ENCODE results near the gene P2RX4.
"Not testable (repeated sequence)": the region's sequence is repeated elsewhere in the genome, so short reads cannot be mapped to it uniquely, and the experiment has no call there.

P2RX4 gene

DNA sequence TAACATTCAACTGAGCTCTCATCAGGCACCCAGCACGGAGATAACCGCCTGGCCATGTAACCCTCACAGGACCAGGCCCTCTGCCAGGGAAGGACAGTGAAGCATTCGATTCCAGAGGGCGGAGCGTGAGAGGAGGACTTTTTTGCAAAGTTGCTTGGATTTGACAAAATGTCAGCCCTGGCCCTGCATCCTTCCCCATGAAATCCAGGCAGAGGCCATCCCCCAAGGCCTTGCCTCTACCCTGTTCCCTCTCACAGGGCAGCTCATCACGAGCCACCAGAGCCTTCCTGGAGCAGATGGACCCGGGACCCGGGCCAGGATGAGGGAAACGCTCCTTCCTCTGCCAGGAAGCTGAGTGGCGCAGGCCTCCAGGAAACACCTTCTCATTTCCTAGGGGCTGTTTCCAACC lies 69.6 kb downstream of the P2RX4 start:
- FAIRE-seq, result no peak

DNA sequence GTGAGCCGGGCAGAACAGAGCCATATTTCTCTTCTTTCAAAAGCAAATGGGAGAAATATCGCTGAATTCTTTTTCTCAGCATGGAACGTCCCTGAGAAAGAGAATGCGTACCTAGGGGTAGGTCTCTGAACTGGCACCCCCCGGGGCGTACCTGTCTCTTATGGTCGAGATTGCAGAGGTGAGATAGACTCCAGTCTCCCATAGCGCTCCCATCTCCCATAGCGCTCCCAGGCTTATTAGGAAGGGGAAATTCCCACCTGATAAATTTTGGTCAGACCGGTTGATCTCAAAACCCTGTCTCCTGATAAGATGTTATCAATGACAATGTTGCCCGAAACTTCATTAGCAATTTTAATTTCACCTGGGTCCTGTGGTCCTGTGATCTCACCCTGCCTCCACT lies 70.6 kb downstream of the P2RX4 start:
- not testable (repeated sequence) for FAIRE-seq

DNA sequence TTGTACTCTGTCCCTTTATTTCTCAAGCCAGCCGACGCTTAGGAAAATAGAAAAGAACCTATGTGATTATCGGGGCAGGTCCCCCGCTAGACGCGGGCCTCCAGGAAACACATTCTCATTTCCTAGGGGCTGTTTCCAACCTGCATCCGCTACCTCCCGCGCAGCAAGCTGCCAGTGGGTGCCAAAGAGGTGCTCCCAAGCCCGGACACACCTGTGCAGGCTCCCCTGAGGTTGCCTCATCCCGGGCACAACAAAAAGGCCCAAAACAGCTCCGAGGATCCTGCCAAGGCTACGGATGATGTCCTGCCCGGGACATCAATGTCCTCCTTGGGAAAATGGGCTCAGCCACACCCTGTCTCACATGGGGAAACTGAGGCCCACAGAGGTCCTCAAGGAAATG lies 71.2 kb downstream of the P2RX4 start:
- not testable (repeated sequence) for FAIRE-seq

DNA sequence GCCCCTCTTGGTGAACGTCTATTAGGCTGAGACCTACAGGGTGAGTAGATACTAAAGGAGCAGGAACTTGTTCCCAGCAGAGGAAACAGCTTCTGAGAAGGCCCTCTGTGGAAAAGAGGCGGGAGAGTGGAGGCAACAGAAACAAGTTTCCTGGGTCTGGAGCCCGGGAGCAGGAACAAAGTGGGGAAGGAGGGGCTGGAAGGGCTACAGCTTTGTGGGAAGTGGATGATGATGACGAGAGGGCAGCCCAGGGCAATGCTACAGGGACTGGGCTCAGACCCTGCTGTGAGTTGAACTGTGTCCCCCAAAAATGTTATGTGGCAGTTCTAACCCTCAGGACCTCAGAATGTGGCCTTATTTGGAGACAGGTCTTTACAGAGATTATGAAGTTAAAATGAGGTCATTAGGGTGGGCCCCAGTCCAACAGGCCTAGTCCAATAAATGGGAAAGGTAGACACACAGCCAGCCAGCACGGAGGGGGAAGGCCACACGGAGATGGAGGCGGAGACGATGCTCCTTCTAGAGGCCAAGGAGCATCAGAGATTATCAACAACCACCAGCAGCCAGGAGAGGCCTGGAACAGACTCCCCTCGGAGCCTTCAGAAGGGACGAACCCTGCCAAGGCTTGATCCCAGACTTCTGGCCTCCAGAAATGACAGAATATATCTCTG lies 72.3 kb downstream of the P2RX4 start:
- FAIRE-seq, result no peak

DNA sequence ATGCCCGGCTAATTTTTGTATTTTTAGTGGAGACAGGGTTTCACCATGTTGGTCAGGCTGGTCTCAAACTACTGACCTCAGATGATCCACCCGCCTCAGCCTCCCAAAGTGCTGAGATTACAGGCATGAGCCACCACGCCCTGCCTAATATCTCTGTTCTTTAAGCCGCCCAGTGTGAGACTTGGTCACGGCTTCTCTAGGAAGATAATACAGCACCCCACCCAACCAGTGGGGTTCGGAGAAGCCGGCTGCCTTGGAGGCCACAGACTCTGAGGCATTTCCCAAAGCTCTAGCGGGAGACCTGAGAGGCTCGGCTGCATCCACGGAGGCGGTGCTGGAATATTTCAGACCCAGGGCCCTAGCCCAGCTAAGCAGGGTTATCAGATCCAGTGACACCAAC lies 73.0 kb downstream of the P2RX4 start:
- FAIRE-seq, result not testable (repeated sequence)

DNA sequence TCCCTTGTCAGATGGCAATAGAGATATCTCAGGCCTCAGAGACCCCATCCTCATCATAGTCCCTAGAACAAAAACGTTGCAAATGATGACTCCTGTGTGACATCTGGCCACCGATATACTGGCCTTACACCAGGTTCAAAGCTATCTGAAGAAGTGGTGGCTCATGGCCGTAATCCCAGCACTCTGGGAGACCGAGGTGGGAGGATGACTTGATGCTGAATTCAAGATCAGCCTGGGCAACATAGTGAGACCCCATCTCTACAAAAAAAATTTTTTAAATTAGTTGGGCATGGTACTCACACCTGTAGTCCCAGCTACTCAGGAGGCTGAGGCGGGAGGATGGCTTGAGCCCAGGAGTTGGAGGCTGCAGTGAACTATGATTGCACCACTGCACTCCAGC lies 73.5 kb downstream of the P2RX4 start:
- FAIRE-seq, result no peak

Measured in colon (tissue), 2 donors.